Measurements from ENCODE around the gene WFDC1. TPM values are rescaled to one million over a fixed set of nuclear protein-coding genes. Genes with fewer than 3 reads are reported as not detected.

The WFDC1 gene
- total RNA-seq, 1 donor from 2014 or later: not detected

- intact Hi-C loops (cut with micrococcal nuclease): no loop called here
Observed at GRCh38 chr16:84302111-84302954, 7.7 kb downstream of the WFDC1 start.

GRCh38 chr16:84303023-84303422 lies 8.3 kb downstream of the WFDC1 start:
- intact Hi-C loops (cut with micrococcal nuclease): no loop called here

GRCh38 chr16:84303516-84303915 lies 8.8 kb downstream of the WFDC1 start:
- intact Hi-C loops (cut with micrococcal nuclease): no loop called here

- intact Hi-C loops (cut with micrococcal nuclease): no loop called here
Observed at GRCh38 chr16:84306564-84306963, 11.9 kb downstream of the WFDC1 start.

- intact Hi-C loops (cut with micrococcal nuclease): no loop called here
Observed at GRCh38 chr16:84307209-84307954, 12.7 kb downstream of the WFDC1 start.

GRCh38 chr16:84308120-84308519 lies 13.4 kb downstream of the WFDC1 start:
- intact Hi-C loops (cut with micrococcal nuclease): no loop called here

- intact Hi-C loops (cut with micrococcal nuclease): no loop called here
Observed at GRCh38 chr16:84310642-84311041, 16.0 kb downstream of the WFDC1 start.

GRCh38 chr16:84312783-84313382 lies 18.2 kb downstream of the WFDC1 start:
- intact Hi-C loops (cut with micrococcal nuclease): no loop called here

GRCh38 chr16:84313921-84314320 lies 19.2 kb downstream of the WFDC1 start:
- intact Hi-C loops (cut with micrococcal nuclease): no loop called here

GRCh38 chr16:84314373-84314772 lies 19.7 kb downstream of the WFDC1 start:
- intact Hi-C loops (cut with micrococcal nuclease): no loop called here

- intact Hi-C loops (cut with micrococcal nuclease): no loop called here
Observed at GRCh38 chr16:84314814-84315213, 20.1 kb downstream of the WFDC1 start.

GRCh38 chr16:84315422-84315821 lies 20.7 kb downstream of the WFDC1 start:
- intact Hi-C loops (cut with micrococcal nuclease): no loop called here

- intact Hi-C loops (cut with micrococcal nuclease): no loop called here
Observed at GRCh38 chr16:84318091-84318975, 23.7 kb downstream of the WFDC1 start.

GRCh38 chr16:84319146-84319760 lies 24.6 kb downstream of the WFDC1 start:
- intact Hi-C loops (cut with micrococcal nuclease): no loop called here

- intact Hi-C loops (cut with micrococcal nuclease): no loop called here
Observed at GRCh38 chr16:84320511-84320910, 25.8 kb downstream of the WFDC1 start.

- intact Hi-C loops (cut with micrococcal nuclease): no loop called here
Observed at GRCh38 chr16:84321932-84322331, 27.3 kb downstream of the WFDC1 start.

GRCh38 chr16:84322749-84323148 lies 28.1 kb downstream of the WFDC1 start:
- intact Hi-C loops (cut with micrococcal nuclease): no loop called here

GRCh38 chr16:84323606-84324005 lies 28.9 kb downstream of the WFDC1 start:
- intact Hi-C loops (cut with micrococcal nuclease): no loop called here

- intact Hi-C loops (cut with micrococcal nuclease): no loop called here
Observed at GRCh38 chr16:84324434-84325262, 30.0 kb downstream of the WFDC1 start.

- intact Hi-C loops (cut with micrococcal nuclease): no loop called here
Observed at GRCh38 chr16:84326545-84326944, 31.9 kb downstream of the WFDC1 start.
